Activated CD8-positive, alpha-beta T cell treated with anti-CD3 and anti-CD28 coated beads for 36 hours (primary cell): ENCODE data around the gene KRT73. TPM values are rescaled to one million over a fixed set of nuclear protein-coding genes. Genes with fewer than 3 reads are reported as not detected.
A peak's percentile ranks its signal among the peaks of the same experiment; 100 is the strongest.

Source experiments
- ATAC-seq: fragments of 200-7000 bp; cut with Tn5 transposase; one replicate; pipeline ENCODE4 v1.10.0; 2021; ENCODE audit warnings: mild to moderate bottlenecking, moderate library complexity
- CTCF ChIA-PET: fragments of 350-600 bp; sonication (Branson Sonifier 250); formaldehyde crosslinking; loops from one replicate; lab custom pipeline; 2021; ENCODE audit warnings: antibody characterized with exemption; lab: Charles Lee
- POLR2A ChIA-PET: fragments of 350-600 bp; sonication (Branson Sonifier 250); formaldehyde crosslinking; loops from one replicate; lab custom pipeline; 2021; ENCODE audit warnings: antibody characterized with exemption; lab: Charles Lee
- DNase-seq: peaks from one replicate; pipeline ENCODE4 v3.0.0-alpha.2; 2020
- H3K27ac Mint-ChIP-seq: one replicate; pipeline ENCODE4 v1.8.0; 2021; ENCODE audit warnings: mild to moderate bottlenecking, mixed read lengths
- H3K27me3 Mint-ChIP-seq: one replicate; pipeline ENCODE4 v1.8.0; 2021; ENCODE audit warnings: mixed read lengths
- H3K36me3 Mint-ChIP-seq: one replicate; pipeline ENCODE4 v1.8.0; 2021; ENCODE audit warnings: low read depth, mixed read lengths
- H3K4me1 Mint-ChIP-seq: one replicate; pipeline ENCODE4 v1.8.0; 2021; ENCODE audit warnings: low read depth, mixed read lengths
- H3K4me3 Mint-ChIP-seq: one replicate; pipeline ENCODE4 v1.8.0; 2021; ENCODE audit warnings: mild to moderate bottlenecking, moderate library complexity, mixed read lengths
- H3K9me3 Mint-ChIP-seq: one replicate; pipeline ENCODE4 v1.8.0; 2021; ENCODE audit warnings: mixed read lengths
- CTCF ChIP-seq: fragments of 200-600 bp; IDR thresholded peaks from one replicate; pipeline ENCODE4 v1.8.0; 2022; ENCODE audit warnings: antibody characterized with exemption, mild to moderate bottlenecking
- intact Hi-C: fragments of 100-400 bp; cut with micrococcal nuclease; formaldehyde crosslinking; loops from one replicate; pipeline ENCODE4 v1.10.0; 2022
- total RNA-seq, 2 experiments: library from RNA; stranded (reverse); gene quantifications; one replicate each; pipeline ENCODE4 v1.2.3, GENCODE V29; 2021

Gene KRT73
- total RNA-seq, 2 experiments from 2014 or later, result 0.20 TPM; not detected in 1

GRCh38 chr12:52585946-52586345 is 32.4 kb downstream of the KRT73 start:
- Mint-ChIP-seq H3K4me1 (peaks cover 33% of the 10 kb centered on the region), H3K9me3 (no peaks in the 10 kb centered on the region)
- POLR2A ChIA-PET, result no interaction called here

GRCh38 chr12:52585066-52585465 is 33.3 kb downstream of the KRT73 start:
- POLR2A ChIA-PET, result no interaction called here
- ATAC-seq (no peak), DNase-seq (no peak)
- no peak overlapping the region for H3K27ac Mint-ChIP-seq
- H3K4me3 Mint-ChIP-seq, result no peak overlapping the region
- intact Hi-C loops, result no loop called here
- CTCF ChIA-PET, result interaction anchor here (0.9 to 17.8 kb wide), 8 partner anchors 8 to 300 kb away, joined by 3 to 325 read pairs (median 4); partner anchors contain the start of gene KRT1
- H3K27me3 Mint-ChIP-seq, result no peaks in the 10 kb centered on the region
- no peak for TF ChIP-seq CTCF
- no peaks in the 10 kb centered on the region for H3K9me3 Mint-ChIP-seq
- H3K4me1 Mint-ChIP-seq, result peaks cover 37% of the 10 kb centered on the region
- no peaks in the 10 kb centered on the region for H3K36me3 Mint-ChIP-seq

More at GRCh38 chr12:52585946-52586345, 32.4 kb downstream of the KRT73 start:
- CTCF ChIA-PET, result interaction anchor here (0.9 to 17.8 kb wide), 8 partner anchors 9 to 299 kb away, joined by 3 to 325 read pairs (median 4); partner anchors contain the start of gene KRT1
- H3K4me3 Mint-ChIP-seq, result no peak overlapping the region
- DNase-seq (peak; percentile 73), ATAC-seq (peak; percentile 85)
- H3K27ac Mint-ChIP-seq, result no peak overlapping the region
- TF ChIP-seq CTCF, result no peak
- H3K27me3 Mint-ChIP-seq, result no peaks in the 10 kb centered on the region
- no peaks in the 10 kb centered on the region for H3K36me3 Mint-ChIP-seq
- intact Hi-C loops, result no loop called here

- H3K36me3 Mint-ChIP-seq, result no peaks in the 10 kb centered on the region
- H3K4me1 Mint-ChIP-seq, result peaks cover 34% of the 10 kb centered on the region
- POLR2A ChIA-PET, result interaction anchor here (0.6 kb wide), 1 partner anchor 40 kb away, joined by 3 read pairs; no protein-coding TSS in a partner anchor
- no peak overlapping the region for H3K4me3 Mint-ChIP-seq
- intact Hi-C loops, result no loop called here
- no peak overlapping the region for H3K27ac Mint-ChIP-seq
- no peaks in the 10 kb centered on the region for H3K27me3 Mint-ChIP-seq
- CTCF ChIA-PET, result interaction anchor here (0.6 to 17.8 kb wide), 16 partner anchors 8 to 430 kb away, joined by 3 to 325 read pairs (median 5); partner anchors contain the start of gene KRT1
- DNase-seq (no peak), ATAC-seq (no peak)
- H3K9me3 Mint-ChIP-seq, result no peaks in the 10 kb centered on the region
- no peak for TF ChIP-seq CTCF
Observed at GRCh38 chr12:52584156-52584682, 34.1 kb downstream of the KRT73 start.

GRCh38 chr12:52582971-52583456 is 35.3 kb downstream of the KRT73 start:
- no peaks in the 10 kb centered on the region for H3K36me3 Mint-ChIP-seq
- ATAC-seq (peak; percentile 83), DNase-seq (peak; percentile 82)
- intact Hi-C loops, result loop anchor here (2.0 kb wide), 1 partner anchor 288 kb away; no protein-coding TSS in a partner anchor
- H3K4me3 Mint-ChIP-seq, result no peak overlapping the region
- H3K27me3 Mint-ChIP-seq, result no peaks in the 10 kb centered on the region
- CTCF ChIA-PET, result interaction anchor here (0.9 to 17.8 kb wide), 25 partner anchors 9 to 397 kb away, joined by 3 to 325 read pairs (median 4); partner anchors contain the start of gene KRT74
- POLR2A ChIA-PET, result no interaction called here
- peak; percentile 77 for TF ChIP-seq CTCF
- peaks cover 34% of the 10 kb centered on the region for H3K4me1 Mint-ChIP-seq
- no peak overlapping the region for H3K27ac Mint-ChIP-seq
- no peaks in the 10 kb centered on the region for H3K9me3 Mint-ChIP-seq

GRCh38 chr12:52582486-52582885 is 35.9 kb downstream of the KRT73 start:
- no peak for ATAC-seq
- Mint-ChIP-seq H3K36me3 (no peaks in the 10 kb centered on the region), H3K9me3 (no peaks in the 10 kb centered on the region), H3K27ac (no peak overlapping the region), H3K27me3 (no peaks in the 10 kb centered on the region), H3K4me1 (peaks cover 34% of the 10 kb centered on the region), H3K4me3 (no peak overlapping the region)
- POLR2A ChIA-PET, result no interaction called here
- intact Hi-C loops, result loop anchor here (2.0 kb wide), 1 partner anchor 288 kb away; no protein-coding TSS in a partner anchor
- DNase-seq, result no peak
- CTCF ChIA-PET, result interaction anchor here (0.9 to 17.8 kb wide), 21 partner anchors 9 to 398 kb away, joined by 3 to 325 read pairs (median 3); partner anchors contain the start of gene KRT74
- TF ChIP-seq CTCF, result no peak
